Measurements from ENCODE around the gene SRSF4.

The SRSF4 gene

GRCh38 chr1:29124366-29125236 is 57.1 kb downstream of the SRSF4 start:
- peak overlapping the region; percentile 54 for H3K4me3 ChIP-seq (ENCODE audit: low read length)
- 7% methylated on average over 85 of the region's 85 CpGs for WGBS
- no peaks in the 10 kb centered on the region for H3K36me3 ChIP-seq (ENCODE audit: insufficient read depth, low read length)
- H3K4me1 ChIP-seq (ENCODE audit: insufficient read depth, low read length) = peaks cover 10% of the 10 kb centered on the region; the same call in 1 of the 2 replicates
- peak overlapping the region; percentile 90; the same call in 1 of the 2 replicates for H3K27ac ChIP-seq (ENCODE audit: low read depth, low read length)
- peak overlapping the region; percentile 70 for H3K9ac ChIP-seq (ENCODE audit: low read depth, low read length)
- no peaks in the 10 kb centered on the region for H3K9me3 ChIP-seq (ENCODE audit: insufficient read depth, low read depth, low read length)
- peaks cover 52% of the 10 kb centered on the region for H3K27me3 ChIP-seq (ENCODE audit: insufficient read depth, low read length)

GRCh38 chr1:29123887-29124365 is 57.8 kb downstream of the SRSF4 start, which contains the start of gene TMEM200B:
TMEM200B (minus strand) TSS chr1:29123903; CDS start chr1:29121828, 2,075 bp downstream.
- Histone ChIP-seq H3K4me3 (ENCODE audit: low read length) (peak within 1 kb of the TSS; percentile 54), H3K27me3 (ENCODE audit: insufficient read depth, low read length) (peaks cover 52% of the 10 kb centered on the region), H3K36me3 (ENCODE audit: insufficient read depth, low read length) (no peaks in the 10 kb centered on the region; the same call in 1 of the 2 replicates), H3K9ac (ENCODE audit: low read depth, low read length) (peak within 1 kb of the TSS; percentile 70), H3K4me1 (ENCODE audit: insufficient read depth, low read length) (peaks cover 10% of the 10 kb centered on the region; the same call in 1 of the 2 replicates), H3K27ac (ENCODE audit: low read depth, low read length) (peak within 1 kb of the TSS; percentile 90; the same call in 1 of the 2 replicates), H3K9me3 (ENCODE audit: insufficient read depth, low read depth, low read length) (no peaks in the 10 kb centered on the region)
- under 1% methylated on average over 46 of the region's 46 CpGs for WGBS

- Histone ChIP-seq H3K4me3 (ENCODE audit: low read length) (peak overlapping the region; percentile 54), H3K4me1 (ENCODE audit: insufficient read depth, low read length) (peaks cover 10% of the 10 kb centered on the region; the same call in 1 of the 2 replicates), H3K36me3 (ENCODE audit: insufficient read depth, low read length) (peaks cover 2% of the 10 kb centered on the region; the same call in 1 of the 2 replicates), H3K27ac (ENCODE audit: low read depth, low read length) (no peak overlapping the region; the same call in 1 of the 2 replicates), H3K9ac (ENCODE audit: low read depth, low read length) (peak overlapping the region; percentile 5), H3K27me3 (ENCODE audit: insufficient read depth, low read length) (peaks cover 52% of the 10 kb centered on the region), H3K9me3 (ENCODE audit: insufficient read depth, low read depth, low read length) (no peaks in the 10 kb centered on the region)
- 2% methylated on average over 70 of the region's 70 CpGs for WGBS
Observed at GRCh38 chr1:29123053-29123886, 58.4 kb downstream of the SRSF4 start.

GRCh38 chr1:29122682-29123052 is 59.0 kb downstream of the SRSF4 start:
- no peaks in the 10 kb centered on the region for H3K9me3 ChIP-seq (ENCODE audit: insufficient read depth, low read depth, low read length)
- 1% methylated on average over 34 of the region's 34 CpGs for WGBS
- peak overlapping the region; percentile 54 for H3K4me3 ChIP-seq (ENCODE audit: low read length)
- no peak overlapping the region for H3K27ac ChIP-seq (ENCODE audit: low read depth, low read length)
- H3K9ac ChIP-seq (ENCODE audit: low read depth, low read length) = peak overlapping the region; percentile 5
- H3K4me1 ChIP-seq (ENCODE audit: insufficient read depth, low read length) = peaks cover 10% of the 10 kb centered on the region; the same call in 1 of the 2 replicates
- peaks cover 52% of the 10 kb centered on the region for H3K27me3 ChIP-seq (ENCODE audit: insufficient read depth, low read length)
- H3K36me3 ChIP-seq (ENCODE audit: insufficient read depth, low read length) = peaks cover 2% of the 10 kb centered on the region; the same call in 1 of the 2 replicates

- peaks cover 2% of the 10 kb centered on the region; the same call in 1 of the 2 replicates for H3K36me3 ChIP-seq (ENCODE audit: insufficient read depth, low read length)
- H3K4me3 ChIP-seq (ENCODE audit: low read length) = peak overlapping the region; percentile 54
- H3K27me3 ChIP-seq (ENCODE audit: insufficient read depth, low read length) = peaks cover 52% of the 10 kb centered on the region
- WGBS = 1% methylated on average over 81 of the region's 81 CpGs
- peak overlapping the region; percentile 65 for H3K9ac ChIP-seq (ENCODE audit: low read depth, low read length)
- H3K27ac ChIP-seq (ENCODE audit: low read depth, low read length) = peak overlapping the region; percentile 55; the same call in 1 of the 2 replicates
- H3K4me1 ChIP-seq (ENCODE audit: insufficient read depth, low read length) = peaks cover 10% of the 10 kb centered on the region; the same call in 1 of the 2 replicates
- no peaks in the 10 kb centered on the region for H3K9me3 ChIP-seq (ENCODE audit: insufficient read depth, low read depth, low read length)
Observed at GRCh38 chr1:29121936-29122681, 59.6 kb downstream of the SRSF4 start.

GRCh38 chr1:29121516-29121935 is 60.2 kb downstream of the SRSF4 start:
- Histone ChIP-seq H3K4me1 (ENCODE audit: insufficient read depth, low read length) (peaks cover 10% of the 10 kb centered on the region; the same call in 1 of the 2 replicates), H3K27ac (ENCODE audit: low read depth, low read length) (peak overlapping the region; percentile 55; the same call in 1 of the 2 replicates), H3K36me3 (ENCODE audit: insufficient read depth, low read length) (peaks cover 2% of the 10 kb centered on the region; the same call in 1 of the 2 replicates), H3K9ac (ENCODE audit: low read depth, low read length) (peak overlapping the region; percentile 65), H3K4me3 (ENCODE audit: low read length) (peak overlapping the region; percentile 54), H3K9me3 (ENCODE audit: insufficient read depth, low read depth, low read length) (no peaks in the 10 kb centered on the region), H3K27me3 (ENCODE audit: insufficient read depth, low read length) (peaks cover 52% of the 10 kb centered on the region)
- WGBS = 2% methylated on average over 59 of the region's 59 CpGs

- Histone ChIP-seq H3K4me3 (ENCODE audit: low read length) (peak overlapping the region; percentile 54), H3K27me3 (ENCODE audit: insufficient read depth, low read length) (peaks cover 49% of the 10 kb centered on the region), H3K9ac (ENCODE audit: low read depth, low read length) (no peak overlapping the region), H3K27ac (ENCODE audit: low read depth, low read length) (no peak overlapping the region), H3K9me3 (ENCODE audit: insufficient read depth, low read depth, low read length) (no peaks in the 10 kb centered on the region), H3K36me3 (ENCODE audit: insufficient read depth, low read length) (peaks cover 2% of the 10 kb centered on the region; the same call in 1 of the 2 replicates), H3K4me1 (ENCODE audit: insufficient read depth, low read length) (peaks cover 10% of the 10 kb centered on the region; the same call in 1 of the 2 replicates)
- 49% methylated on average over 42 of the region's 42 CpGs for WGBS
Observed at GRCh38 chr1:29120947-29121485, 60.7 kb downstream of the SRSF4 start.

GRCh38 chr1:29120367-29120766 is 61.3 kb downstream of the SRSF4 start:
- Histone ChIP-seq H3K4me3 (ENCODE audit: low read length) (no peak overlapping the region), H3K27me3 (ENCODE audit: insufficient read depth, low read length) (peaks cover 43% of the 10 kb centered on the region), H3K9ac (ENCODE audit: low read depth, low read length) (no peak overlapping the region), H3K9me3 (ENCODE audit: insufficient read depth, low read depth, low read length) (no peaks in the 10 kb centered on the region), H3K27ac (ENCODE audit: low read depth, low read length) (no peak overlapping the region), H3K36me3 (ENCODE audit: insufficient read depth, low read length) (peaks cover 7% of the 10 kb centered on the region; the same call in 1 of the 2 replicates), H3K4me1 (ENCODE audit: insufficient read depth, low read length) (peaks cover 5% of the 10 kb centered on the region; the same call in 1 of the 2 replicates)
- 92% methylated on average over 6 of the region's 6 CpGs for WGBS

- Histone ChIP-seq H3K9ac (ENCODE audit: low read depth, low read length) (no peak overlapping the region), H3K36me3 (ENCODE audit: insufficient read depth, low read length) (peaks cover 8% of the 10 kb centered on the region; the same call in 1 of the 2 replicates), H3K27me3 (ENCODE audit: insufficient read depth, low read length) (peaks cover 36% of the 10 kb centered on the region), H3K4me3 (ENCODE audit: low read length) (no peak overlapping the region), H3K9me3 (ENCODE audit: insufficient read depth, low read depth, low read length) (no peaks in the 10 kb centered on the region), H3K27ac (ENCODE audit: low read depth, low read length) (no peak overlapping the region), H3K4me1 (ENCODE audit: insufficient read depth, low read length) (no peaks in the 10 kb centered on the region)
- WGBS = 94% methylated on average over 9 of the region's 12 CpGs
Observed at GRCh38 chr1:29119121-29119929, 62.4 kb downstream of the SRSF4 start.
